ENCODE measurements around the gene JPH3. TPM values are rescaled to one million over a fixed set of nuclear protein-coding genes. Genes with fewer than 3 reads are reported as not detected.

Gene JPH3
- total and polyA plus RNA-seq, 4 experiments from 2014 or later, result 0.09 TPM; not detected in 3

- H3K4me3 ChIP-seq (ENCODE audit: low read length in 2 of 2), result no peak overlapping the region
- intact Hi-C loops (cut with micrococcal nuclease), result no loop called here
- Mint-ChIP-seq H3K36me3 (peaks cover 17 to 34% of the 10 kb centered on the region in 2 donors), H3K27me3 (no peaks in the 10 kb centered on the region), H3K4me3 (peak overlapping the region in 1 of 8 donors; percentile 46), H3K27ac (peak overlapping the region in 1 of 7 donors; percentile 18), H3K4me1 (peaks cover 21 to 49% (median 34%) of the 10 kb centered on the region in 4 donors), H3K9me3 (peaks cover 0 to 2% (median 0%) of the 10 kb centered on the region in 8 donors)
- DNase-seq, result no peak
- CTCF ChIA-PET (ENCODE audit: partially characterized antibody), result interaction anchor here (2.0 to 2.3 kb wide), 2 partner anchors 10 to 66 kb away, joined by 8 read pairs; no protein-coding TSS in a partner anchor
- POLR2A ChIA-PET (ENCODE audit: partially characterized antibody), result no interaction called here
- H3K27ac ChIP-seq (ENCODE audit: low read depth, low read length), result no peak overlapping the region
- H3K4me1 ChIP-seq (ENCODE audit: insufficient read depth, low read length), result peaks cover 36% of the 10 kb centered on the region
- no peaks in the 10 kb centered on the region for H3K27me3 ChIP-seq (ENCODE audit: insufficient read depth, low read length)
- H3K36me3 ChIP-seq (ENCODE audit: insufficient read depth, low read length), result peaks cover 36% of the 10 kb centered on the region
- H3K9me3 ChIP-seq (ENCODE audit: control insufficient read depth in 1 of 2, low read length in 2 of 2), result no peaks in the 10 kb centered on the region
Measured at GRCh38 chr16:87703835-87704375, 101.6 kb downstream of the JPH3 start.

GRCh38 chr16:87704754-87705353 lies 102.5 kb downstream of the JPH3 start:
- H3K27ac Mint-ChIP-seq, result peak overlapping the region in 2 of 7 donors; percentile 57

GRCh38 chr16:87705771-87706277 lies 103.5 kb downstream of the JPH3 start:
- ChIA-PET POLR2A (ENCODE audit: partially characterized antibody) (interaction anchor here (1.0 kb wide), 1 partner anchor 8 kb away, joined by 3 read pairs; no protein-coding TSS in a partner anchor), CTCF (ENCODE audit: partially characterized antibody) (no interaction called here)
- DNase-seq, result no peak
- Histone ChIP-seq H3K4me3 (ENCODE audit: low read length in 2 of 2) (no peak overlapping the region), H3K4me1 (ENCODE audit: insufficient read depth, low read length) (peaks cover 32% of the 10 kb centered on the region), H3K27me3 (ENCODE audit: insufficient read depth, low read length) (no peaks in the 10 kb centered on the region), H3K27ac (ENCODE audit: low read depth, low read length) (no peak overlapping the region), H3K9me3 (ENCODE audit: control insufficient read depth in 1 of 2, low read length in 2 of 2) (no peaks in the 10 kb centered on the region), H3K36me3 (ENCODE audit: insufficient read depth, low read length) (peaks cover 47% of the 10 kb centered on the region)
- Mint-ChIP-seq H3K4me1 (peaks cover 16 to 37% (median 26%) of the 10 kb centered on the region in 4 donors), H3K36me3 (peaks cover 21 to 39% of the 10 kb centered on the region in 2 donors), H3K27ac (no peak overlapping the region), H3K4me3 (no peak overlapping the region), H3K27me3 (no peaks in the 10 kb centered on the region), H3K9me3 (peaks cover 0 to 2% (median 0%) of the 10 kb centered on the region in 8 donors)
- intact Hi-C loops (cut with micrococcal nuclease), result no loop called here

More at GRCh38 chr16:87704754-87705353, 102.5 kb downstream of the JPH3 start:
- Histone ChIP-seq H3K27ac (ENCODE audit: low read depth, low read length) (no peak overlapping the region), H3K27me3 (ENCODE audit: insufficient read depth, low read length) (no peaks in the 10 kb centered on the region), H3K9me3 (ENCODE audit: control insufficient read depth in 1 of 2, low read length in 2 of 2) (no peaks in the 10 kb centered on the region), H3K4me1 (ENCODE audit: insufficient read depth, low read length) (peaks cover 33% of the 10 kb centered on the region), H3K4me3 (ENCODE audit: low read length in 2 of 2) (no peak overlapping the region), H3K36me3 (ENCODE audit: insufficient read depth, low read length) (peaks cover 44% of the 10 kb centered on the region)
- Mint-ChIP-seq H3K4me3 (no peak overlapping the region), H3K36me3 (peaks cover 17 to 33% of the 10 kb centered on the region in 2 donors), H3K9me3 (peaks cover 0 to 2% (median 0%) of the 10 kb centered on the region in 8 donors), H3K4me1 (peaks cover 18 to 42% (median 31%) of the 10 kb centered on the region in 4 donors), H3K27me3 (no peaks in the 10 kb centered on the region)
- DNase-seq, result no peak
- ChIA-PET CTCF (ENCODE audit: partially characterized antibody) (no interaction called here), POLR2A (ENCODE audit: partially characterized antibody) (no interaction called here)
- intact Hi-C loops (cut with micrococcal nuclease), result no loop called here

GRCh38 chr16:87706278-87707000 lies 104.1 kb downstream of the JPH3 start:
- H3K36me3 ChIP-seq (ENCODE audit: insufficient read depth, low read length), result peaks cover 52% of the 10 kb centered on the region
- peaks cover 16 to 31% (median 24%) of the 10 kb centered on the region in 4 donors for H3K4me1 Mint-ChIP-seq
- intact Hi-C loops (cut with micrococcal nuclease), result no loop called here
- H3K27ac ChIP-seq (ENCODE audit: low read depth, low read length), result no peak overlapping the region
- ChIA-PET POLR2A (ENCODE audit: partially characterized antibody) (interaction anchor here (1.0 kb wide), 1 partner anchor 8 kb away, joined by 3 read pairs; no protein-coding TSS in a partner anchor), CTCF (ENCODE audit: partially characterized antibody) (no interaction called here)
- DNase-seq, result no peak
- H3K4me1 ChIP-seq (ENCODE audit: insufficient read depth, low read length), result peaks cover 26% of the 10 kb centered on the region
- peaks cover 21 to 39% of the 10 kb centered on the region in 2 donors for H3K36me3 Mint-ChIP-seq
- no peak overlapping the region for H3K4me3 ChIP-seq (ENCODE audit: low read length in 2 of 2)
- H3K9me3 Mint-ChIP-seq, result peaks cover 0 to 2% (median 0%) of the 10 kb centered on the region in 8 donors
- no peak overlapping the region for H3K27ac Mint-ChIP-seq
- H3K4me3 Mint-ChIP-seq, result no peak overlapping the region
- H3K27me3 Mint-ChIP-seq, result no peaks in the 10 kb centered on the region
- no peaks in the 10 kb centered on the region for H3K27me3 ChIP-seq (ENCODE audit: insufficient read depth, low read length)
- no peaks in the 10 kb centered on the region for H3K9me3 ChIP-seq (ENCODE audit: control insufficient read depth in 1 of 2, low read length in 2 of 2)

GRCh38 chr16:87707097-87707496 lies 104.8 kb downstream of the JPH3 start:
- intact Hi-C loops (cut with micrococcal nuclease), result no loop called here
- H3K36me3 ChIP-seq (ENCODE audit: insufficient read depth, low read length), result peaks cover 52% of the 10 kb centered on the region
- Mint-ChIP-seq H3K27ac (peak overlapping the region in 1 of 7 donors; percentile 22), H3K9me3 (peaks cover 0 to 2% (median 0%) of the 10 kb centered on the region in 8 donors), H3K4me3 (no peak overlapping the region), H3K36me3 (peaks cover 21 to 39% of the 10 kb centered on the region in 2 donors), H3K27me3 (no peaks in the 10 kb centered on the region), H3K4me1 (peaks cover 12 to 24% (median 19%) of the 10 kb centered on the region in 4 donors)
- H3K27ac ChIP-seq (ENCODE audit: low read depth, low read length), result no peak overlapping the region
- ChIA-PET CTCF (ENCODE audit: partially characterized antibody) (no interaction called here), POLR2A (ENCODE audit: partially characterized antibody) (no interaction called here)
- H3K4me3 ChIP-seq (ENCODE audit: low read length in 2 of 2), result no peak overlapping the region
- peaks cover 19% of the 10 kb centered on the region for H3K4me1 ChIP-seq (ENCODE audit: insufficient read depth, low read length)
- no peaks in the 10 kb centered on the region for H3K9me3 ChIP-seq (ENCODE audit: control insufficient read depth in 1 of 2, low read length in 2 of 2)
- DNase-seq, result no peak
- no peaks in the 10 kb centered on the region for H3K27me3 ChIP-seq (ENCODE audit: insufficient read depth, low read length)

- H3K4me1 ChIP-seq (ENCODE audit: insufficient read depth, low read length), result peaks cover 18% of the 10 kb centered on the region
- Mint-ChIP-seq H3K27ac (peak overlapping the region in 1 of 7 donors; percentile 47), H3K36me3 (peaks cover 21 to 34% of the 10 kb centered on the region in 2 donors), H3K4me1 (peaks cover 6 to 20% (median 14%) of the 10 kb centered on the region in 4 donors), H3K9me3 (peaks cover 0 to 2% (median 0%) of the 10 kb centered on the region in 8 donors), H3K4me3 (no peak overlapping the region), H3K27me3 (no peaks in the 10 kb centered on the region)
- no peaks in the 10 kb centered on the region for H3K27me3 ChIP-seq (ENCODE audit: insufficient read depth, low read length)
- ChIA-PET CTCF (ENCODE audit: partially characterized antibody) (no interaction called here), POLR2A (ENCODE audit: partially characterized antibody) (no interaction called here)
- intact Hi-C loops (cut with micrococcal nuclease), result no loop called here
- no peaks in the 10 kb centered on the region for H3K9me3 ChIP-seq (ENCODE audit: control insufficient read depth in 1 of 2, low read length in 2 of 2)
- peaks cover 58% of the 10 kb centered on the region for H3K36me3 ChIP-seq (ENCODE audit: insufficient read depth, low read length)
- H3K4me3 ChIP-seq (ENCODE audit: low read length in 2 of 2), result no peak overlapping the region
- no peak overlapping the region for H3K27ac ChIP-seq (ENCODE audit: low read depth, low read length)
- DNase-seq, result no peak
Measured at GRCh38 chr16:87707714-87708580, 105.6 kb downstream of the JPH3 start.
